Choroid plexus epithelial cell (primary cell): ENCODE measurements around the gene DLEC1.

Experiments used
- DNase-seq: peaks from one replicate; pipeline ENCODE4 v3.0.0-alpha.2; 2010; ENCODE audit warnings: low read depth
- H3K4me3 ChIP-seq: 2 replicates; pipeline ENCODE4 v1.5.1; 2011; ENCODE audit warnings: low read depth, mild to moderate bottlenecking, control low read depth, low read length, moderate library complexity
- CTCF ChIP-seq: conservative IDR thresholded peaks from 2 replicates; pipeline ENCODE4 v1.5.1; 2011; ENCODE audit warnings: low read depth, mild to moderate bottlenecking, control low read depth, inconsistent platforms, low read length, moderate library complexity

DLEC1 gene

GRCh38 chr3:38102444-38102814 is 63.4 kb downstream of the DLEC1 start:
- DNase-seq, result no peak
- no peak for TF ChIP-seq CTCF
- no peak overlapping the region for H3K4me3 ChIP-seq

- no peak overlapping the region for H3K4me3 ChIP-seq
- DNase-seq, result no peak
- no peak for TF ChIP-seq CTCF
Measured at GRCh38 chr3:38105525-38105924, 66.5 kb downstream of the DLEC1 start.

GRCh38 chr3:38107911-38108648 is 69.1 kb downstream of the DLEC1 start:
- TF ChIP-seq CTCF, result no peak
- no peak for DNase-seq

GRCh38 chr3:38108649-38109579 is 69.9 kb downstream of the DLEC1 start:
- DNase-seq, result no peak
- no peak for TF ChIP-seq CTCF
- H3K4me3 ChIP-seq, result no peak overlapping the region

More at GRCh38 chr3:38107911-38108648, 69.1 kb downstream of the DLEC1 start:
- no peak overlapping the region for H3K4me3 ChIP-seq

- H3K4me3 ChIP-seq, result no peak overlapping the region
- no peak for TF ChIP-seq CTCF
- no peak for DNase-seq
Measured at GRCh38 chr3:38109580-38110313, 70.7 kb downstream of the DLEC1 start.

GRCh38 chr3:38110314-38111050 is 71.5 kb downstream of the DLEC1 start:
- no peak overlapping the region for H3K4me3 ChIP-seq
- no peak for DNase-seq
- no peak for TF ChIP-seq CTCF
